TTC549 (cell line): Measurements from ENCODE around the gene NCOA1.

Experiments
- FAIRE-seq: peaks from 2 replicates; lab custom pipeline; 2012; peaks lifted over from hg19 to GRCh38; lab: Jason Lieb, UNC

Gene NCOA1

DNA sequence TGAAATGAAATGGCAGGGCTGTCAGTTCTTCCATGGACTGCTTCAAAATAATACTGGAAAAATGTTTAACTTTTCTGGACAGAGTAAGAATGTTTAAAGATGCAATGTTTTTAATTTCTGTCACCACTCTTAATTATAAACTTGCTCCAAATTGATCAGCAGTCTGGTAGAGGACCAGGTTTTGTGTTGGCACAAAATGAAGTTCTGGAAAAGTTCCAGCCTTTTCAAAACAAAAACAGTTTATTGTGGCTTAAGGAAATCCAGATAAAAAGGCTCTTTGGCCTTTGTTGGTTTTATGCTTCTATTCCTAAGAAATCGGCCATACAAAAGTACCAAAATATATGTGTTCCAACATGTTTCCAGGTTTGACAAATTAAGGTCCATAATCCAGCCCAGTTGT, 253.3 kb downstream of the NCOA1 start:
- FAIRE-seq = no peak

DNA sequence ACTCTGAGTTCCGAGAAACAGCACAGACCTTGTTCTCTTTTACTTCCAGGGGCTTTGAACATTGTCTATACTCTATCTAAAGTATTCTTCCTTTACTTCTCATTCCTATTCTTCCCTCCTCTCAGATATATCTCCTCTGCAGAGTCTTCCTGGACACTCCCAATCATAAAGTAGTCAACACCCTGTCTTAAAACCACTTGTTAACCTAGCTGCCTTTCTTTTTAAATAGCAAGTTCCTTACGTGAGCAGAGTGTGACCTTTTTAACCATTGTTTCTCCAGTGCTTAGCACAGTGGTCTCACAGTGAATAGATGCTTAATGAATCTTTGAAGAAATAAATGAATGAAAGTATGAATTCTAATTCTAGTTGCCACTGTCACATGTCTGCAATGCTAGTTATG, 254.8 kb downstream of the NCOA1 start:
- FAIRE-seq = no peak

DNA sequence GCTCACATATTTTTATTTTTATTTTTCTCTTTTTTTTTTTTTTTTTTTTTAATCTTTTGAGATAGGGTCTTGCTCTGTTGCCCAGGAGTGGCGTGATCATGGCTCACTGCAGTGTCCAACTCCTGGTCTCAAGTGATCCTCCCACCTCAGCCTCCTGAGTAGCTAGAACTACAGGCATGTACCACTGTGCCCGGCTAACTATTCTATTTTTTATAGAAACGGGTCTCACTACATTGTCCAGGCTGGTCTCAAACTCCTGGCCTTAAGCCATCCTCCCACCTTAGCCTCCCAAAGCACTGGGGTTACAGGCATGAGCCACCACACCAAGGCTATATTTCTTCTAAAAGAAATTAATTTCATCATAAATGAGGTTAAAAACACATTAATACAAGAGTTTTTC, 256.2 kb downstream of the NCOA1 start:
- no peak for FAIRE-seq

DNA sequence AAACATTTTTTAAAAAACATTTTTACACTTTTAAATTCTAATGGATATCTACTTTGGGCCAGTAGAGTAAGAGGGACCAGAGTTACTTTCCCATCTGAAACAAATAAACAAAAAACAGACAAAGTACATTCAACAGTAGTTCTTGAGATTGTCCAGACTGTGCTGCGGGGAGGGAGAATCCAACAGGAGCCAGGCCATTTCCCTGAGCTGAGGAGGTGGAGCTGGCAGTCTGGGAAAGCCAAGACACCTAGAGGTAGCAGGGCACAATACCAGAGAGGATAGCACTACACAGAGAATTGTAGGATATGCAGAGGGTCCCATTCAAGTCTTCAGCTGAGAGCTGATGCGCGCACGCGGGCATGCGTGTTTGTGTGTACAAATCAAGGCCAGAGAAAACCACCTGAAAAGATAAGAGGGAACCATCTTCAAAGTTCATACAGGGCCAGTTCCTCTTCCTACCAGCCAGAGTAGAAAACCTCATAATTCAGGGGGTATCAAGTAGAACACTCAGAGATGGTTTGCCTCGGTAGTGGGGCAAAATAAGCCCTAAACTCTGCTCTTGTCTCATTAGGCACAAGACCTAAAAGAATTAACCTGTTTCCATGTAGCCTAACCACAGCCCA, 258.1 kb downstream of the NCOA1 start:
- FAIRE-seq = no peak

DNA sequence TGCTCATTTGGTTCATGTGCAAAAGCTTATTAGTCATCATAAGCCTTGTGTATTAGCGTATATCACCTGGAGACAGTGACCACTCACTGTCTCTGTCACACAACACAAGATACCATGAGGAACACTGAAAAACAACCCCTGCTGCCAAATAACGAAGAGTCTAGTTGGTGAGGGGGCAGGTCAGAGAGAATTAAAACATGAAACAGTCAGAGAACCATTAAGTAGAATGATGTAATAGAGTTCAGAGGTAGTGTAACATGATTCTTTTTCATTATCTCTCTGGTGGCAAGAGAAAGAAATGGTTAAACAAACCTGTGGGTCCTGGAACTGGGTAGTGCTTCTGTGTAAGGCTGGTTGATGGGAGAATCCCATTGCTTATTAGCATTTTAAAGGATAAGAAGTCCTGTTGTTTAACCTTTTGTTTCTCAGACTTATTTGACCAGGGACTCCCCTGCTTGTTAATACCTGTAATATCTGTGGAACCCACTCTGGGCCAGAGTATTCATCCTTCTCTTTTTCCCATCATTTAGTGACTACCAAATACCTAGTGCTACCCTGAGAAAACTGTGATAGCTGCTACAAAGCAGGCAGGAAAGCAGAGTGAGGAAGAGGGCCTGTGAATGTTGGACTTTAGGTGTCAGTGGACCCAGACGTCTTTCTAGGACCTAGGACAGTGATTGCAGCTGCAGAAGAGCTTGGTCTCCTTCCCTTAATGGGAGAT, 264.1 kb downstream of the NCOA1 start:
- no peak for FAIRE-seq

DNA sequence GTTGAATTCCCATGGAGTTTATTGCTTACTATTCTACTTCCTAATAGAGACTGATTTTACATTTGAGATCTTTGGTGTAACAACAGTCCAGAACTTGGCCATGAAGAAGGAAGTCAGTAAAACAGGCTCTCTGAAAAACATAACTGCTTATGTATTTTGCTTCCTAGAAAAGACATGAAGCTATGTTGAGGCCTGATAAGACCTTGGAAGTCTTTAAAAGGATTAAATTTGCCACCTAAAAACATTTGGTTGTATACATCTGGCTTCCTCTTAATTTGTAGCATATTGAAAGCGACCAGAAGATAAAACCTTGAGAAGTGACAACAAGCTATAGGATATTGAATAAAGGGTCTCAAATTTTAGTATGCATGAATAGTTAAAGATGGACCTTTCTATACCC, 265.7 kb downstream of the NCOA1 start:
- no peak for FAIRE-seq

DNA sequence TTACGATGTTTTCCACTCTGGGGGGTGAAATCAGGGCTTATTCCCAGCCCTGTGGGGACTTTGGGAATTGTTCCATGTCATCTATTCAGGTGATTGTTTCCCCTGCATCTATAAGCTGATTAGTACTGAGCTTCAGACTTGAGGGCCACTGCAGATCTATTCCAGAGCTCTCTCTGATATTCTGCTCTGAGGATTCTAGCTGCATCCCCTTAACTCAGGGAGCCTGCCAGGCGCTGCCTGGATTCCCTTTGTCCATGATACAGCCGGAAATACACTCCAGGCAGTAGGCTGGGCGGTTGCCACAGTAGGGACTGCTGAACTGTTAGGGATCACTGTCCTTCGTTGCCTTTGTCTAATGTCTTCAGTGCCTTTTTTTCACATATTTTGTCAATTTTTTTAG, 270.8 kb downstream of the NCOA1 start:
- no peak for FAIRE-seq

DNA sequence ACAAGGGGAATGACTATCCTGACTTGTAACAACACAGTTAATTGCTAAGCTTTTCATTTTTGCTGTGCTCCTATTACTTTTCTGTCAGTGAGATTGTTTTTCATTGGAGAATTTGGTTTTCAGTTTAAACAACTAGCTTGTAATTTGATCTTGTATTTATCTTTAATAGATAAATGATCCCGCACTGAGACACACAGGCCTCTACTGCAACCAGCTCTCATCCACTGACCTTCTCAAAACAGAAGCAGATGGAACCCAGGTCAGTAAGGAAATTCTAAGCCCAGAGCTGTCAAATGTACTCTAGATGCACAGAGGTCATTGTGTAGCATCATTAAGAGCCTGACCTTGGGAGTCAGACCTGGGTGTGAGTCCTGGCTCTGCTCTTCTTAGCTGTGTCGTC, 271.5 kb downstream of the NCOA1 start:
- FAIRE-seq = no peak

DNA sequence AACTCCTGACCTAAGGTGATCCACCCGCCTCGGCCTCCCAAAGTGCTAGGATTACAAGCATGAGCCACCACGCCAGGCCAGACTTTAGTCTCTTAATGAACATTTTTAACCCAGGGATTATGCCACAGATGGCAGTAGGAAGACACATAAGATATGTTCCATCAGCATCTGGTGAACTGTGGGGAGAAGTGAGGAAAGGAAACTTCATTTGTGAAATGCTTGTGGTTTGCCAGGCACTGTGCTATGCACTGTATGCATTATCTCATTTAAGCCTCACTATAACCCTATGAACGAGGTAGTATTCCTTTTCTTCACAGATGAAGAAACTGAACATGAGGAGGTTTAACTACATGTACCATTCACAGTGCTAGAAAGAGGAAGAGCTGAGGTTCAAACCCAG, 272.8 kb downstream of the NCOA1 start:
- no peak for FAIRE-seq

DNA sequence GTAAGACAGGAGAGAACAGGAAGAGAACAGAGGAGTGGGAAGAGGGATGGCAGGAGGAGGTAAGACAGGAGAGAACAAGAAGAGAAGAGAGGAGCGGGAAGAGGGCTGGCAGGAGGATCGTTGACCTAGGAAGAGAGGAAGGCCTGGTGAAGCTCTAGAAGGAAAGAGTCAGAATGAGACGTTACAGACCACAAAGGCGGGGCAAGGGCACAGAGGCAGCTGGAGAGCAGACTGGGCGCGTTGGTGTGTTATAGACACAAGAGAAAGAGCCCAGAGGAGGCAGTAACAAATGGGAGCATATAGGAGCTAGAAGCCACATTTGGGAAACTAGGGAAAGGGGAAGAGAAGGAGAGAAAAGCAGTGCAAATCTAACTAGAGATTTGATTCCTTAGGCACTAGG, 275.6 kb downstream of the NCOA1 start:
- FAIRE-seq = no peak

DNA sequence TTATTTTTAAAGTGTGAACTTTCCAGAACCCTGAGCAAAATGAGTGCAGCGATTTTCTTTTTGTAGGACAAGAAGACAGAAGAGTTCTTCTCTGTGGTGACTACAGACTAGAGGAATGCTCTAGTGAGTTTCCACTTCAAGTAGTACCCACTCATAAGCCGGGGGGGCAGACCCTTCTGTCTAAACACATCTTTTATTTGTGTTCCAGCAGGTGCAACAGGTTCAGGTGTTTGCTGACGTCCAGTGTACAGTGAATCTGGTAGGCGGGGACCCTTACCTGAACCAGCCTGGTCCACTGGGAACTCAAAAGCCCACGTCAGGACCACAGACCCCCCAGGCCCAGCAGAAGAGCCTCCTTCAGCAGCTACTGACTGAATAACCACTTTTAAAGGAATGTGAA, 277.0 kb downstream of the NCOA1 start:
- FAIRE-seq = no peak

DNA sequence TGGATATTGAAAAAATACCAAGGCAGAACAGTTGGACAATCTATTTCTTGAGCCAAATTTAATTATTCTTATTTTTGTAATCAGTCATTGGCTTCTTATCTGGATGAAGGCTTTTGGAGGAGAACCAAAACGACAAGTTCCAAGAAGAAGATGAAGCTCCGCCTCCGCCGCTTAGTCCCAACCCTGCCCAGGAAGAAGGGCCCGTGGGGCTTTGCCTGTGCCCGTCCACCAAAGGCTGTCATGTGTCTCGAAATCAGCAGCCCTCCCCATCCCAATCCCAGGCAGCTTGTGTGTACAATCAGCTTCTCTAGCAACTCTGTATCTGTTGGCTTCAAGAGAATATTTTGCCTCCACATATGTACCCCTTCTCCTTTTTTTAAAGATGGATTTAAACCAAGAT, 277.5 kb downstream of the NCOA1 start:
- FAIRE-seq = no peak

DNA sequence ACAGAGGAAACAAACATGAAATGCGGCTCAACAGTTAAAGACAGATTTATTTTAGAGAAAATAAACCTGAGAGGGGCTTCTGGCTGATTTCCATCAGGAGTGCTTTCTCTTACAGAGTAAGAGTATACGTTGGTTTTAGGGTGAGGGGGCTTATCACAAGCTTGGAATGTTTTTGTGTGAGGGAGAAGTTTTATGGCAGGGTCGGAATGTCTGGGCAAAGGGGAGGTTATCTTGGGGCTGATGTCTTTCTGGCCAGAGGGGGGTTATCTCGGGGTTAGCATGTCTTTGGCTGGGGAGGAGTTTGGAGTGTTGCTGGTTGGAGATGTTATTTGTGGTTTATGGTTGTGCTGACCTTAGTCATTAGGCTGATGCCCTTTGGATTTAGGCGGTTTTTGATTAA, 280.0 kb downstream of the NCOA1 start:
- FAIRE-seq = no peak

DNA sequence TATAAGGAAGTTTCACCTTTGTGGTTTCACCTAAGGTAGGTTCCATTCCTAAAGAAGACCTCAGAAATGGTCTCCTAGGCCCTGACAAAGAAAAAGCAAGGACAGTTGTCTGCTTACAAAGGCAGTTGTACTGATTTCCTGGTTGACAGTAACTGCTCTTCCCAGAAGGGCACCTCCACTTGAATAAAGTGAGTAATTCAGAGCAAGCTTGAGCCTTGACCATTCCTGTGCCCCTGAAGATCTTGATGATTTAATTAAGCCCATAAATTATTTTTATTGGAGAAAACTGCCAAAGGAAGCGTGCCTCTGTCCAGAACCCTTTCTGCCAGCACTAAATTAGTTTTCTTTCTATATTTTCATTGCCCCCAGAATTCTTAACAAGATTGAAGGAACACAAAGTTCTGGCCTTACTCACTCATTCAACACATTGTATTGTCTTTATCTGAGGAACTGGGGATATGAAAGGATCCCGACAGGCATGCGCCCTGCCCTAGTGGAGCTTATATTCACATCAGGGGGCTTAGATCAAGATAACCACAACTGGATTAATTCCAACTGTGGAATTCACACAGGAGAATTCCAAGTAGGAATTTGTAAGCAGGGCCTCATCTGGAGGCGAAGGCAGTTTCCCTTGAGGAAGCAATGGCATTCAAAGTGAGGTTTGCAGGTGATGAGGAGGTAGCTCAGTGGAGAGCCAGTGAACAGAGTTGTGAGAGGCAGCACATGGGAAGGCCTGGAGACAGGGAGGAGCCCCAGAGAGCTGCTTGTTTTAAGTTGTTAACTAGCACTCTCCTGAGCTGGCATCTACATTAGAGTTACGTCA, 280.9 kb downstream of the NCOA1 start:
- no peak for FAIRE-seq

DNA sequence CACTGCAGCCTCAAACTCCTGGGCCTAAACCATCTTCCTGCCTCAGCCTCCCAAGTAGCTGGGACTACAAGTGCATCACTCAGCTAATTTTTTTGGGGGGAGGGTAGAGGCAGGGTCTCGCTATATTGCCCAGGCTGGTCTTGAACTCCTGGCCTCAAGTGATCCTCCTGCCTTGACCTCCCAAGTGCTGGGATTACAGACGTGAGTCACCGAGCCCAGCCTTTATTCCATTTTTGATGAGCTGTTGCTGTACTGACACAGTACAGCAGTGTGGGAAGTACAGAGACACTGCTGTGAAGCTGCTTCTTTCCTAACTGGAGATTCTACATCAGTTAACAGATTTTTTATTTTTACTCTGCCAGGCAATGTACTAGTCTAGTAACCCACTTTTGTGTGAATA, 283.3 kb downstream of the NCOA1 start:
- FAIRE-seq = no peak

DNA sequence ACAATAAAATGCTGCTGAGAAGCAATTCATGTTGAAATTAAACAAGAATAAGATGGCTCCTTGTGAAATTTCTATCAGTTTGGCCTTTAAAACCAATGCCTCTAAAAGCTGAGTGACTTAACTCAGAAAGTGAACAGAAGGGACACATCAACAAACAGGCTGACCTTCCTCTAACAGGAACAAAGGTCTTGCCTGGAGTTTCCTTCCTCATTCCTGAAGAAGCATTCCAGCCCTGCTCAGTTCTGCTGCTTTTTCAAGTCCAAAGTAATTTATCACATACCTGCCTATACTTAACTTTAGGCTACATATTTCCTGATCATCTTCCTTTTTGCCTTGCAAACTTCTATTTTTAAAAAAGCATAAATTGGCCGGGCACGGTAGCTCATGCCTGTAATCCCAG, 288.1 kb downstream of the NCOA1 start:
- no peak for FAIRE-seq

DNA sequence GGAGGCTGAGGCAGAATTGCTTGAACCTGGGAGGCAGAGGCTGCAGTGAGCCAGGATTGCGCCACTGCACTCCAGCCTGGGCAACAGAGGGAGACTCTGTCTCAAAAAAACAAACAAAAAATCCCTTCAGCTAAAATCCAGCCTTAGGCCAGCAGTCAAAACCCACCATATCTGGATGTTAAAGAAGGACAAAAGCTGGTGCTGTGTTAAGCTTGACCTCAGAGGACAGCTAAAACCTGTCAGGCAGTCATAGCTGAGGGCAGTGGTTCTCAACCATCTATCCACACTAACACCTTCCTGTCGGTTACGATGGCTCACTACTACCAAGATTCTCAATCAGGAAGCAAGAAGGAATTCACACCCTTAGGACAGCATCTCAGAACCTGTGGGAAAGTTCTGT, 292.6 kb downstream of the NCOA1 start:
- no peak for FAIRE-seq

DNA sequence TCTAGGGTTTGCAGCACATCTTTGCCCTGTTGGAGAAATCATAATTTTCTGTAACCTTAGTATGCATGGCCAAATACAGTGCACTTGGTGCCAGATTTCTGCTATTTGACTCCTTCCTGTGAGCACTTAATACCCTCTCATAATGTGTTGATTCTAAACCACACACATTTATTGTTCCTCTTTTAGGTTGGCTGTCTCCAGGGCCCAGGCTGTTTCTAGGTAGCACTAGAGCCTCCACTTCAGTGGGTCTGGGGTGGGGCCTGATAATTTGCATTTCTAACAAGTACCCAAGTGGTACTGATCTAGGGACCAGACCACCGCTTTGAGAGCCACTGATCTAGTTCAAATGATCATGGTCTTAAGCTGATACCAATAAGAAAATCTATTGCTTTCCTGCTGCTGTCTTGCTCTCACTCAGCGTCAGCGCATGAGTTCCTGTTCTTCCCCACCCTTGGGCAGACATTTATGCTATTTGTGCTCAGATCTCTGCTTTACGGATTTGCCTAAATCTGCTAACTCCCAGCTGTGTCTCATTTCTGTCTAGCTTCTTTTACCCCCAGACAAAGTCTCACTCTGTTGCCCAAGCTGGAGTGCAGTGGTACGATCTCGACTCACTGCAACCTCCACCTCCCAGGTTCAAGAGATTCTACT, 294.7 kb downstream of the NCOA1 start:
- no peak for FAIRE-seq

DNA sequence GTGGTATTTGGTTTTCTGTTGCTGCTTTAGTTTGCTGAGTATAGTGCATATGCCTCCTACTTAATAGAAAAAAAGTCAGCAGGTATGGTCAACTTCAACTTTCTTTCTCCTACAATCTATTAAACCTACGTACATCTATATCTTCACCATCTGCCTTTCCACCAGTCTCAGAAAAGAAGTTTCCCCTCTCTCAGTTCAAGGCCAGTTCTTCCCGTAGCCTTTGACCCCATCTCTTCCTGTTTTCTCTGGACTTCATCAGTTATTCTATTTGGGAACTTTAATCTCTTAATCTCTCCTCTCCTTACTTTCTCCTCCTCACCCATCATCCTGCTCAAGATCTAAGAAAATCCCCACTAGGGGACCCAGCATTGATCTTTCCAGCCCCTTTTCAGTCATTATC, 296.5 kb downstream of the NCOA1 start:
- FAIRE-seq = no peak

DNA sequence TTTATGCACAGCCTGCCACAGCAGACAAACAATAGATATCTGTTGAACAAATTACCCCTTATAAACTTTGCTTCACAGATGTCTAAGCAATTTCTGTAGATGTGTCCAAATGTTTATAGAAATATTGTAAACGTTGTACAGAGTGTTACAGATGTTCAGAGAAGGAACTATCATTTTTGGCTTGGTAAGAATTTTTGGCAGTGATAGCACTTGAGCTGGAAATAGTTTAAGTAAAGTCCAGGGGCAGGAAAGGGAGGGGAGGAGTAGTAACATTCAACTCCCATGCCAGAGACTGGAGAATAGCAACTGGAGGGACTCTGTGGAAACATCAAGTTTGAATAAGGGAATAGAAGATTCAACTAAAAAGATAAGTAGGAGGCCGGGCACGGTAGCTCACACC, 297.8 kb downstream of the NCOA1 start:
- no peak for FAIRE-seq

DNA sequence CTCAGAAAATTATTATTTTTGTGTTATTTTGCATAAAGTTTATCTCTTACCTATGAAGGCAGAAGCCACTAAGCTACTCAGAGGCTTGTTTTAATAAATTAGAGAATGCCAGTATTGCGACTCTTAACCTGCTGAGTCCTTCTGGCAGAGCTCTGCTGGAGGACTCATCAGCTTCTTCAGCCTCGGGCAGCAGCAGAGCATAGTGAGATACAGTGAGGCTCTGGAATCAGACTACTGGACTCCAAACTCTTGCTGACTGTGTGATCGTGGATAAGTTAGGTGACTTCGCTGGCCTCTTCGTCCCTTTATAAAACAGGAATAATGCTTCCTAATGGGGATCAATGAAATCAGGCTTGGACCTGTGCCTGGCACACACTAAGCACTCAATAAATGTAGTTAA, 300.4 kb downstream of the NCOA1 start:
- no peak for FAIRE-seq

DNA sequence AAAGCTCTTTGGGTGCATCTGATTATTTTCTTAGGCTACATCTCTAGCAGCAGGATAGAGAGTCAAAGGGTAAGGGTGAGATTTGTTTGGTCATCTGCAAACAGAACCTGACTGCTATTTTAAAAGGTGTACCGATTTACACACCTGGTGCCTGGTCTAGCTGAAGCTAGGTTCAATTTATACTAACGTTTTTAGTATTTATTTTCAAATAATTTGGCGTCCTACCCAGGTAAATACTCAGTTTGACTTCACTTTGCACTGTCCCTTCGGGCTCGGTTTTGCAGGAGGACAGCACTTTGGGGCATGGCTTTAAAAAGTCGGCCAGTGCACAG, 301.5 kb downstream of the NCOA1 start:
- FAIRE-seq = no peak
